Endothelial cell of coronary artery (primary cell): ENCODE results near the gene MAP3K1. TPM values are rescaled to one million over a fixed set of nuclear protein-coding genes. Genes with fewer than 3 reads are reported as not detected.

ENCODE experiments used
- total RNA-seq: library from RNA; depleted of rRNA; stranded (reverse); fragments of >200 nt; gene quantifications from 2 replicates; pipeline ENCODE4 v1.2.3, GENCODE V29; 2014

The MAP3K1 gene
- total RNA-seq = 7.6 and 12.7 TPM in 2 replicates

DNA sequence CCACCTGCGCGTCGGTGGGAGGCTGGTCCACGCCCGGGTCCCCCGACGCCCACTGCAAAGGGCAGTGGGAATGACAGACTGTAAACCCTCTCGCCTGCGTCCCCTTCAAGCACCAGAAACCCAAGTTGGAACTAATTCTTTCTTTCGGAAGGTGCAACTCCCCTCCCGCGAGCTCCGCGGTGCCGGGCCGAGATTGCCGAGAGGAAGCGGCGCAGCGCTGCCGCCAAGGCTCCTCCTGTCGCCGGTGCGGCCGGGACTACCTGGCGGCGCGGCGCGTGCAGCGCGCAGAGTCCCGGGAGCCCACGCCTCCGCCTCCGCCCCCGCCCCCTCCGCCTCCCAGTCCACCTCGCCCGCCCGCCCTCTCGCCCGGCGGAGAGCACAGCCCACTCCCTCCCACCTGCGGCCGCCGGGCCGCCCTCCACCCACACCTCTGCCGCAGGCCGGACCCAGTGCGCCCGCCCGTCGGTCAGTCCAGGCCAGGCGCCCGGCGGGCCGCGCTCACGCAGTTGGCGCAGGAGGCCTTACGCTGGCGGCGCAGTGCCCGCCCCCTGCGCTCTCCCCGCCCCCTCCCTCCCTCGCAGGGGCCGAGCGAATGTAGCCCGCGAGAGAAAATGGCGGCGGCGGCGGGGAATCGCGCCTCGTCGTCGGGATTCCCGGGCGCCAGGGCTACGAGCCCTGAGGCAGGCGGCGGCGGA, at the start of gene MAP3K1:
MAP3K1 (plus strand) TSS at position 587 of the 695 bp plus-strand sequence; CDS start at position 612, 25 bp downstream.

DNA sequence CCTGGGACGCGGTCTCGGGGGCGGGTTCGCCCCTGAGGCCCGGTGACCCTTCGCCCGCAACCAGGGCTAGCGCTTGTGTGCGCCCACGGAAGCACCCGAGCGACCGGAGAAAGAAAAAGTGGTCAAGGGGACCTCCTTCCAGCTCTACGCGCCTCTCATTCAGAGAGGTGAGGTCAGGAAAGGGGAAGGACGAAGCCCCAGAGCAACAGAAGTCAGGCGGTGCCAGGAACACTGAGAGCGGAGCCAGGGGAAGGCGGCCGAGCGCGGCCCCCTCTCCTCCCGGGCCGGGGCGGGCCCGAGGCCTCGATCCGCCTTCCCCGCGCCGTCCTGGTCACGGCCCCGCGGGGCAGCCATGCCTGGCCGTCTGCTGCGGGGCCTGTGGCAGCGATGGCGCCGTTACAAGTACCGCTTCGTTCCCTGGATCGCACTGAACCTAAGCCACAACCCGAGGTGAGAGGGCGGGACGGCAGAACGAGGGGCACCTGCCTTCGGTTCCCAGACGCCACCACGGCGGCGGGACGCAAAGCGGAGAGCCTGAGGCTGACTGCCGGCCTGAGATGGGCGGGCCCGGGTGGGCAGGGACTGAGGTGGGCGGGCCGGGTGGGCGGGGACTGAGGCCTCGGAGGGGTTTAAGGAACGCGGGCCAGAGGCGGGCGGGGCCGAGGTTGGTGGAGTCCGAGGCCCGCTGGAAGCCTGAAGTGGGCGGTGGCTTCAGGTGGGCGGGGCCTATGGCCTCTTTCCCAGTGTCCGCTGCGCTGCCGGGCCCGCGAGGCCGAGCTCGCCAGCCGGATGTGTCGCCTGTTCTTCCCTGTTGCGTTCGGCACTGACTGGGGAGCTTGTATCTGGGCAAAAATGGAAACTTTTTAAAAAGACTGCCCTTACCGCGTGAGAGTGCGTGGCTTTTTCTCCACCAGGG, 94.2 kb downstream of the MAP3K1 start, which contains the start of gene SETD9:
SETD9 (plus strand) TSS at position 303 of the 916 bp plus-strand sequence; CDS start at position 353, 50 bp downstream.

Other genes with a start within 250 kb of the MAP3K1 start
- 4.0 and 10.3 TPM in 2 replicates for gene SETD9, start 94.0 kb downstream of the MAP3K1 start, total RNA-seq
- 12.7 and 15.6 TPM in 2 replicates for gene MIER3, start 136.6 kb downstream of the MAP3K1 start, total RNA-seq